HG03135 (cell line): ENCODE measurements around the gene PRSS38.

ENCODE experiments used
- ATAC-seq: cut with Tn5 transposase; IDR thresholded peaks from one replicate; pipeline ENCODE4 v1.9.1; 2021; ENCODE audit warnings: mild to moderate bottlenecking, moderate library complexity; ENCODE audit not compliant: unreplicated experiment

PRSS38 gene

DNA sequence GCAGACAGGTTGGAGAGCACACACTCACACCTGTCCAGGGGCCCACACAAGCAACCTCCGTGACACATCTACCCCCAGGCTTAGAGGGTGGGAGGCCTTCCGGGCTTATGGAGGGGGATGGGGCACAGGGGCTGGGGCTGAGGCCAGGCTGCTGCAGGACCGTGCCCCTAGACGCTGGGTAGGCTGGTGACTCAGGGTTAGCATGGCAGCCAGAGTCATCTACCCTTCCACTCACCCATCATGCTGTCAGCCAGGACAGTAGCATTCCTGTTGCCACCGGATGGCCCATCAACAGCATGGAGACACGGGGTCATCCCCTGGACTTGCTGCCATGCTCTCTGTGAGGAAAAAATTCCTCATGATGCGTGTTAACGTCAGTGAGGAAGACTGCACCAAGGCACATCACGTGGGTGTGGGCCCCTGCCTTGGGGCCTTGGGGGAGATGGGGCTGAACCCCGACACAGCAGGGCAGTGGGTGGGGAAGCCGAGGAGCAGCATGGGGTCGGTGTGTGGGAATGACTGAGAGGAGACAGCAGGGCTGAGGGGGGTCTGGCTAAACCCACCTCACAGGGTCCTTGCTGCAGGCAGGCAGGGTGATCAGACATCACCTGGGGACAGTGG, 79.5 kb downstream of the PRSS38 start:
- no peak for ATAC-seq
